HG03558 (cell line): Measurements from ENCODE around the gene STRN.
"Not testable (repeated sequence)": the region's sequence is repeated elsewhere in the genome, so short reads cannot be mapped to it uniquely, and the experiment has no call there.

ENCODE experiments used
- ATAC-seq: cut with Tn5 transposase; IDR thresholded peaks from one replicate; pipeline ENCODE4 v1.9.1; 2021; ENCODE audit warnings: moderate number of reproducible peaks; ENCODE audit not compliant: unreplicated experiment; ENCODE audit errors: extremely low read depth

STRN gene

DNA sequence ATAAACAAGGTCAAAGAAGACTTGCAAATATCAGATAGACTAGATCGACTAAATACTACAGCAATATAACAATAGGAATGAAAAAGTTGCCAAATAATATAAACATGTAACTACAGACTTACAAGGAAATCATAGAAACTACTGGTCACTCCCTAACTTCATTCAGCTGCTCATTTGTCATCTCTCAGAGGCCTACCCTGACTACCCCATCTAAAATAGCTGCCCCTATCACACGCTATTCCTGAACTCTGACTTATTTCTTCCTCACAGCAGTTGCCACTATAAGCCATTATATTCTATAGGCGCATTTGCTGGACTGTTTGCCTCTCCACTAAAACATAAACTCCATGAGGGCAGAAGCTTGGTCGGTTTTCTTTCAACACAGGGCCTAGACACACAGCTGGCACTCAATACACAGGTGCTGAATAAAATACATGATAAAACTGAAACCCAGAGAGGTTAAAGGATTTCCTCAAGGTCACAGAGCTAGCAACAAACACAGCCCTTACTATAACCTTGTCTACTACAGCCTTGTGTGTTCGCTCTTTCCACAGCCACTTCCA lies 1.8 kb downstream of the STRN start:
- no peak for ATAC-seq

DNA sequence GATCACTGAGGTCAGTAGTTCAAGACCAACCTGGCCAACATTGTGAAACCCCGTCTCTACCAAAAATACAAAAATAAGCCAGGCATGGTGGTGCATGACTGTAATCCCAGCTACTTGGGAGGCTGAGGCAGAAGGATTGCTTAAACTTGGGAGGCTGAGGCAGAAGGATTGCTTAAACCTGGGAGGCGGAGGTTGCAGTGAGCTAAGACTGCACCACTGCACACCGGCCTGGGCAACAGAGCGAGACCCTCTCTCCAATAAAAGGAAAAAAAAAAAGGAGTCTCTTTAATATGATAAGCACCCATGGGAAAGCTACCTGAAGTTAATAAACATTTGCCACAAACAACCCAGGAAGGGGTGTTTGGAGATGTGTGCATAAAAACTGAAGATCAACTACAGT lies 2.6 kb downstream of the STRN start:
- ATAC-seq = no peak

DNA sequence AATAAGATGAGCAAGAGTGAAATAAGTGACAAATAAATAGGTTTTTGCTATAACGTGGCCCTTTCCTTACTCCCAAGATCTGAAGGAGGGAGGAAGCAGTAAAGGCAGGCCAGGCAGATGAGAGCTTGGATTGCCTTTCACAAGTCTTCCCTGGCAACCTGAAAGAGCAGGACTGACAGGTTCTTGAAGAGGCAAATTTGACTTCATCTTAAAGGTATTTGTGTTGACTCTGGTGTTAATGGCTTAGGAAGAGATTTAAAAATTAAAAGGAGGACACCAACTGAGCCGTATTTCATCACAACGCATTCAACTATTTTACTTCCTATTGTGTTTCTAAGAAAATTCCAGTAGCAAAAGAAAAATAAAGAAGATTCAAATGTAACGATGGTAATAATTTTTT lies 3.2 kb downstream of the STRN start:
- no peak for ATAC-seq

DNA sequence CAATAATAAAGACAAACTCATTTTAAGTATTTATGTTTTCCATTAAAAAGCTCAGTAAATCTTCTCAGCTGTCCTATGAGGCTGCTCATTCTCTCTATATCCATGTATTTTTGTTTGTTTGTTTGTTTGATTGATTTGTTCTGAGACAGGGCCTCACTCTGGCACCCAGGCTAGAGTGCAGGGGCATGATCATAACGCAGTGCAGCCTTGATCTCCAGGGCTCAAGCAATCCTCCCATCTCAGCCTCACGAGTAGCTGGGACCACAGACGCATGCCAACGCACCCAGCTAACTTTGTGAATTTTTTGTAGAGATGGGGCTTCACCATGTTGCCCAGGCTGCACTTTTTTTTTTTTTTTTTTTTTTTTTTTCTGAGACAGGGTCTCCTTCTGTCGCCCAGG lies 5.6 kb downstream of the STRN start:
- ATAC-seq = no peak

DNA sequence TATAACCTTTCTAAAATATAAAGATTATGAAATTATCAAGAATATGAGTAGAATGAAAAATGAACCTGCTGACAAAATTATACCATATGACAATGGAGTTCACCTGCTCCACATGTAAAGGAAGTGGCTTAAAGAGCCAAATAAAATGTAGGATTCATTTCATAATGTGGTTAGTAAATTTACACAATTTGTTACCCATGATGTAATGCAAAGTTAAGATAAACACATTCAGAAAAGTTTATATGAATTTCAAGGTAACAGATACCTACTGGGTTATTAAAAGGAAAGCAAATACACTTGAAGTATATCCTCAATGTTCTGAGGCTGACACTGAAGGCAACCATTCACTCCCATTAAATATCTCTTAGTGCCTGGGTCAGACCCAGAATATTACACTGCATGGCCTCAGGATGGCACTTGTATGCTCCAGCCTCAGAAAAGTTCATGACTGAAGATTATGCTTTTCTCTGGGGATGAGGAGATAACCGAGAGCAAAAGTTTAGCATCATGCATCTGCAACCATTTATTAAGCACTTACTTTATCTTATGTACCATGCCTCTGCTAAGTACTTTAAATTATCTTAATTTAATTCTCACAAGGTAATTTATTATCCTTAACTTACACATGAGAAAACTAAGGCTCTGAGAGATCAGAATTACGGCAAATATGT lies 6.2 kb downstream of the STRN start:
- ATAC-seq = no peak

DNA sequence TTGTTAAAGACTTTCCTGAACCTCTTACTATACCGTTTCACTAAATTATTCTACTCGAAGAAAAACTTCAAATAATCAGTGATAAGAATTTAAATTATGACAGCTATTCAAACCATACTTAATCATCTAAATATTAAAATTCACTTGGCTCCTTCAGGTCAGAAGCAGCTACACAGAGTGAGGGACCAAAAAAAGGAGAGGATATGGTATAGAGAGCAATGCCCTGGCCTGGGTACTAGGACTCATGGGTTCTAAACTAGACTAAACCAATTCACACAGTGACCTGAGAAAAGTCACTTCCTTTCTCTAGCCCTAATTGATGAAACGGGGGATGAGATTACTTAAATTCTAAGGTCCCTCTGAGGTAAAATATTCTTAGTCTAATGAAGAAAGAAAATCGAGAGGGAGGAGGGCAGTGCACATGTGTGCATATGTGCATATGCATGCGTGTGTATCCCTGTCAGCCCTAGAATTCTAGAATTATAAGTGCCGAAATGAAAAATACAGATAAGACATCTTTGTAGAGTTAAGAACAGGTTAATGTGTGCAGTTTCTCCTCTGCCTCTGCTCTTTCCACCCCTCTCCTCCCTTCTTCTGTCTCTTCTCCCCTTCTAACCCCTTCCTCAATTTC lies 11.2 kb downstream of the STRN start:
- ATAC-seq = no peak

DNA sequence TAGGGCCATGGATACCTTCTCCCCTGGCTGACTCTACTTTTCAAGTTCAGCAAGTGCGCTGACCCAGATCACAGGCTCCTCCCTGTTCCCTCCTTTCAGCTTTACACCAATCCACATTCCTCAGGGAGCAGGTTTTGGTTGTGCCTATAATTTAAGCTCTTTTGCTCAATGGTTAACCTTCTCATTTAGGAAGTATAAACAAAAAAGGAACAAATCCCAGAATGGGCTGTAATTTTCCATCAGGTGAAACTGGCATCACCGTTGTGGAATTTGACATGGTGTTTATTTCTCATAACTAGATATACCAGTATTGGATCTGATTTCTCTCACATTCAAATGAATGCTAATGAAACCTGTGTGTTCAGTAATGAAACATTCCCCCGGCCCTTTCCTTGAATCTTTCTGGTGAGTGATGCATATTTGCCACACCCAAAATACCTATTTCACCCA lies 13.6 kb downstream of the STRN start:
- no peak for ATAC-seq

DNA sequence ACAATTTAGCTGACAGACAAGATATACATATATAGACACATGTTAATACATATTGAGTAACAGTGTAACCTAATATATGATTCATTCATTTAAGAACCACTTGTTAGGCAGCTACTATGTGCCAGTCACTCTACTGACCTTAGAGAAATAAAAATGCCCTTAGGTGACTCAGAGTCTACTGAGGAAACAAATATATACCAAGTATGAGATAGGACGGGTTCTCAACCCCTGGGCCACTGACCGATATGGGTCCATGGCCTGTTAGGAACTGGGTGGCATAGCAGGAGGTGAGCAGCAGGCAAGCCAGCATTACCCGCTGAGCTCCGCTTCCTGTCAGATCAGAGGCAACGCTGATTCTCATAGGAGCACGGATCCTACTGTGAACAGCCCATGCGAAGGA lies 14.8 kb downstream of the STRN start:
- ATAC-seq = no peak

DNA sequence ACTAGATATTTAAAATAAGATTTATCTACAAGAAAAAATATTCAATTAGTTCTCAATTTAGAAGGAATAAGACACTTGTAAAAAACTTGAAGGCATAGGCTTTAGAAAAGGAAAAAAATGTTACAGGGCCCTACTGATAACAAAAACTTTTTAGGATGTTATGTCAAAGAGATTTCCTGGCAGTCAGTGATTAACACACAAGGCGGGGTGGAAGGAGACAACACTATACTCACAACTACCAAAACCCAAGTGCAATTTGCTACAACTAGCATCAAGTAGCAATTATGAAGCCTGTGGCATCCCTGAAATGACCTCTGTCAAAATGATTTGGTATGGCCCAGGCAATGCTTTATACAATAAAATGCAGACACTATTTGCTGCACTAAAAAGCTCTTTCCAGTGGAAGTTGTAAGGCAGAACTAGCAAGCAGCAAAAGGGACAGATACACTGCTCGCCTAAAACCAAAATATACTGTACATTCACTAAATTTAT lies 15.3 kb downstream of the STRN start:
- ATAC-seq = no peak

DNA sequence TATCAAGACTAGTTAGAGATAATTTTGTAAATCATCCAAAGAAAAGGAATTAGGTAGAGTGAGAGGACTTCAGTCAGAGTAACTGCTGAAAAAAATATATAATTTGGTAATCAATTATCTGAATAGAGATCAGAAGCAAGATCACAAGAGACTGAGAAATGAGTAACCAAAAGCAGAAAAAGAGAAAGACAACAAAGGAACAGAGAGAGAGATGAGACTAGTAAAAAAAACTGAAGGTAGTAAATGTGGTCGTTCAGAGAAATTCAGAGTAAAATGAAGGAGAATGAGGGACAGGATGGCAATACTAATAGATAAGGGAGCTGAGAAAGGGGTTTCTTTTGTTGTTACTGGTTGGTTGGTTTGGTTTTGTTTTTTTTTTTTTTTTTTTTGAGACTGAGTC lies 16.5 kb downstream of the STRN start:
- no peak for ATAC-seq

DNA sequence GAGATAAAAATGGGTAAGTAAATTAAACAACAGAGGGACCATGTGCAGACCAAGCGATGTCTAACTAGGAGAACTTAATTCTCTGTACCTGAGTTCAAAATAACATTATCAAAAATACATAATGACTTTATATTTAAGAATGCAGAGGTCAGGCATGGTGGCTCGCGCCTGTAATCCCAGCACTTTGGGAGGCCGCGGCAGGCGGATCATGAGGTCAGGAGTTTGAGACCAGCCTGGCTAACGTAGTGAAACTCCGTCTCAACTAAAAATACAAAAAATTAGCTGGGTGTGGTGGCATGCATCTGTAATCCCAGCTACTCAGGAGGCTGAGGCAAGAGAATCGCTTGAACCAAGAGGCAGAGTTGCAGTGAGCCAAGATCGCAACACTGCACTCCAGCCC lies 21.1 kb downstream of the STRN start:
- not testable (repeated sequence) for ATAC-seq

DNA sequence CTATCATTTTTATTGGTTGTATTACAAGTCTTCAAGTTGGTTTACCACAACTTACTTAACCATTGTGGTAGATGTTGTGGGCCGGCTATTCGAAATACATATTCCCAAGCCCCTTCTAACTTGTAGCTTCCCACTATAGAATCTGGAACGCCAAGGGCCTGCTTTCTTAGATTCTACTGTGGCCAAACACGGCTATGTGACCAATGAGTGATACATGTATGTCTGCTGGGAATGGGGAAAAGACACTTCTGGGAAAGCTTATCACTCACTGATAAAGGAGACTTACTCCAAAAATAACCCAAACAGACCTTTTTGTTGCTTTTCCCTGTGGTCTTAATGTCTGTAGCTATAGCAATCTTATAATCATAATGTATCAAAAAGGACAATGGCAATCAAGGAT lies 24.5 kb downstream of the STRN start:
- no peak for ATAC-seq

DNA sequence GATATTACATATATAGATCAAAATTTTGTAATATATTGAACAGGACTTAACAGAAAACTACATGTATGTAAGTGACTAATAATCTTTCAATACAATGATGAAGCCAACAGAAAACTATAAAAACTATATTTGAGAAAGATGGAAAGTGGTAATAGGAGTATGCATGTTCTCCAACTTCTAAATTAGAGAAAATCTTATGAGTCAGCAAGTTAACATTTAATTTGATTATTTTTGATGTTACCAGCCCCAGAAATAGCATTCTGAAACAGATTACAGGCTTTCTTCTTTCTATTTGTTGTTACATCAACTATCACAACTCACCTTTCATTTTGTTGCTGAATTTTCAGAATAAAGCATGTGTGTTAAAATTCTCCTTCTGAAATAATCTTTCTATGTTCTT lies 29.8 kb downstream of the STRN start:
- ATAC-seq = not testable (repeated sequence)

DNA sequence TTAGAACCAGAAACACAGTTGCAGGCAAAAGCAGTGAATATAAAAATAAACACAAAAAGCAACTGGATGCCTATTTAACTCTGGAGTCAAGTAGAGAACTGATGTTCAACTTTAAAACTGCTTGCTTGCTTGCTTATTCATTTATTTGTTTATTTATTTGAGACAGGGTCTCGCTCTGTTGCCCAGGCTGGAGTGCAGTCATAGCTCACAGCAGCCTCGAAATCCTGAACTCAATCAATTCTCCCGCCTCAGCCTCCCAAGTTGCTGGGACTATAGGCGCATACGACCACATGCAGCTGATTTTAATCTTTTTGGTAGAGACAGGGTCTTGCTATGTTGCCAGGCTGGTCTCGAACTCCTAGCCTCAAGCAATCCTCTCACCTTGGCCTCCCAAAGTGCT lies 34.6 kb downstream of the STRN start:
- ATAC-seq = not testable (repeated sequence)

DNA sequence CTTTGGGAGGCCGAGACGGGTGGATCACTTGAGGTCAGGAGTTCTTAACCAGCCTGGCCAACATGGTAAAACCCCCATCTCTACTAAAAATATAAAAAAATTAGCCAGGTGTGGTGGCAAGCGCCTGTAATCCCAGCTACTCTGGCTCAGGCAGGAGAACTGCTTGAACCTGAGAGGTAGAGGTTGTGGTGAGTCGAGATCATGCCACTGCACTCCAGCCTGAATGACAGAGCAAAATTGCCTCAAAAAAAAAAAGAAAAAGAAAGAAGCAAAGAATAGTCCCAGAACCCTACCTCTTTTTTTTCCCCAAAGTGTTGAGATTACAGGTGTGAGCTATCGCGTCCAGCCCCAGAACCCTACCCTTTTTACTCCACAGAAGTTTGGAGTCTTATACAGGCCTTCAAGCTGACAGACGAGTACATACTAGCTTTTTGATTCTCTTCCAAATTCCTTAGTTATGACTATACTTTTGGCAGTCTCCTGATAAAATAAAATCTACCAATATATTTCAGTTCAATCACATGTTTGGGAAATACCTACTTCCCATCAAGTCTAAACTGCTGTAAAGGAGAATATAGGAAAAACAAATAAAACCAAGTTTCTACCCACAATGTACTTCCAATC lies 35.4 kb downstream of the STRN start:
- not testable (repeated sequence) for ATAC-seq

DNA sequence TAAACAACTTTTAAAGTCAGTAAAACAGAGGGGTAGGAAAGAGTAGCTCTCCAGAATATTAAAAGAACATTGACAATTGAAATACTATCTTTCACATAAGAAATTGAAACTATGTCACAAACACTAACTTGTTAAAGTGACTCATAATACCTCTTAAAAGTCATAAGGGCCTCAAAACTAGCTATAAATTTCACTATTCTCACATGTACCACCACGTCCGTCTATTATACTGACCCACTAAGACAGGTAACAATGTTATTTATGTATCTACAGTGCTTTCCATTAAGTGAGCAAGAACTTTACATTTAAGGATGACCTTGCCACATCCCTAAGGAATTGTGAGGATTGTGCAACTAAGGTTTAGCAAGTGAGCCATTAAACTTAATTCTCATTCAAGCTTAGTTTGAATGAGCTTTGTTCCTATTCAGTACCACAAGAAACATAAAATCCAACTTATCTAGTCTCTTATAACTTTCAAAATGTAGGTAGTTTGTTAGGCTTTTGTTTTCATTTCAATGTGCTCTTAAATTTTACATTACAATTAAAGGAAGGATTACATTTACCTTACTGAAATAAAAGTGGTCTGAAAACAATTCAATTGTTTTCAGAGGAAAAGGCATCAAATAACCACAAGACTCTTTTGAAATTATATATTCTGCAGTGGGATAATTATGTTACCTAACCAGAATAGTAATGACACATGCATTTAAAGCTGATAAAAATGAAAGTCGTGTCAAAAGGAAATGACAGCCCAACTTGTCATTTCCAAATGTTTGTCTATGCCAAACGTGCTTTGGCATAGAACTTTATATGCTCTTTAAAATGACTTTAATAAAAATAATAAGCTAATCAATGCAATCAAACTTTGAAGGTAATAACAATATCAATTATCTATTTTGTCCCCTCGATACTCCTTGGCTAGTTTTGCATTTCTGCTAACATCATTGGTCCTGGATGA lies 39.9 kb downstream of the STRN start:
- not testable (repeated sequence) for ATAC-seq

DNA sequence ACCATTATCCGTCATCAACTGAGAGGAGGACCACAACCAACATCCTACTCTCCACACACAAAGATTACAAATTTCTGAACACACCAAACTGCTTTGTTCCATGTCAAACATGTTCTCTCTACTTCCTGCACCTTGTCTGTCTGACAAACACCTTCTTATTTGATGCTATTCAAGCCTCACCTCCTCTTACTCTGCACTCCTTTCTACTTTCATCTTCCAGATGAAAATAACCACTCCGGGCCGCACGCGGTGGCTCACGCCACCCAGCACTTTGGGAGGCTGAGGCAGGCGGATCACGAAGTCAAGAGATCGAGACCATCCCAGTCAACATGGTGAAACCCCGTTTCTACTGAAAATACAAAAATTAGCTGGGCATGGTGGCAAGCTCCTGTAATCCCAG lies 43.7 kb downstream of the STRN start:
- ATAC-seq = not testable (repeated sequence)

DNA sequence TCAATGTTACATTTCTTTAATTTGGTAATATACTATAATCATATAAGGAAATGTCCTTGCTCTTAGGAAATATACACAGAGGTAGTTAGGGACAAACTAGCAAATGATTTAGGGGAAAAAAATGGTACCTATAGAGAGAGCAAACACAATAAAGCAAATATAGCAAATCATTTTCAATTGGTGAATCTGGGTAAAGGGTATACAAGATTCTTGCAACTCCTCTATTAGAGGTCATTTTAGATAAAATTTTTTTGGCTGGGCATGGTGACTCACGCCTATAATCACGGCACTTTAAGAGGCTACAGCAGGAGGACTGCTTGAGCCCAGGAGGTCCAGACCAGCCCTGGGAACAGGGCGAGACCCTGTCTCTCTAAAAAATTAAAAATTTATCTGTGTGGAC lies 44.4 kb downstream of the STRN start:
- ATAC-seq = no peak

DNA sequence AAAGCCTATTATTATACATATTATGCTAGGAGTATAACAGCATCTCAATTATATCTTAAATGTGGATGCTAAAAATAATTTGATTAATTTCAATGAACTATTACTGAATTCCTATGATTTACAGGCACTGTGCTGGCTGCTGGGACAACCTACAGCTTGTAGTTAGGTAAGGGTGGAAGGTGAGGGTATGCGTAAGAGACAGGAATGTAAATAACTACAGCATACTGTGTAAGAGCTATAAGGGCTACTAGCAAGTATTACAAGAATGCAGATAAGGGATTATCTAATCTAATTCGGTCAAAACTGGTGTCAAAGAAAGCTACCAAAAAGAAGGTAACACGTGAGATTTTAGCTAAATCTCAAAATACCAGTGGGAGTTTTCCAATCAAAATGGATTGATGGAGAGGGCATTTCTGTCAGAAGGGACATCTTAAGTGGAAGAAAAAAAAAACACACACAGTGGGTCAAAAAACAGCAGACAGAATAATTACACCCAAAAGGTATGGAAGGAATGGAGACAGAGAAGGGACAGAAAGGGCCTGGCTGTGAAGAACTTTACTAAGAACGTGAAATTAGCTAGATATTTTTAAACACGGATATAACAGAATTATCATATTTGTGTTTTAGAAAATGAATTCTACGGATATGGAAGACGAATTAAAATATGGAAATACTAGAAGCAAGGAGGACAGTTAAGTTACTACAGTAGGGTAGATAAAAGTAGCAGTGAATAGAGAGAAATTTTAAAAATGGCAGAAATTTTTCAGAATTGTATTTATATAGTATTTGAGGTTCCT lies 47.1 kb downstream of the STRN start:
- no peak for ATAC-seq
